NOMO-1 (cell line): ENCODE data around the gene TRNAU1AP.

Source experiments
- DNase-seq, 2 experiments: peaks; one replicate each; lab custom pipeline; 2025; ENCODE audit not compliant: unreplicated experiment in 2 of 2; lab: John Stamatoyannopoulos, UW

Gene TRNAU1AP

GRCh38 chr1:28604411-28604810, 51.5 kb downstream of the TRNAU1AP start:
- DNase-seq = no peak

- no peak for DNase-seq
Observed at GRCh38 chr1:28604962-28605361, 52.1 kb downstream of the TRNAU1AP start.

GRCh38 chr1:28606771-28607170, 53.9 kb downstream of the TRNAU1AP start:
- DNase-seq = no peak

GRCh38 chr1:28613175-28613574, 60.3 kb downstream of the TRNAU1AP start:
- DNase-seq = no peak
